ENCODE data around the gene TRMT61B. TPM values are rescaled to one million over a fixed set of nuclear protein-coding genes. Genes with fewer than 3 reads are reported as not detected.

Gene TRMT61B
- total RNA-seq, 2 donors from 2014 or later = 16.2 to 17.7 TPM

GRCh38 chr2:28896906-28897305 is 26.8 kb upstream of the TRMT61B start:
- DNase-seq (no peak), ATAC-seq (no peak)
- peak overlapping the region; percentile 72 for H3K27ac Mint-ChIP-seq
- no peaks in the 10 kb centered on the region for H3K36me3 Mint-ChIP-seq (ENCODE audit: low read depth)
- H3K27me3 Mint-ChIP-seq = no peaks in the 10 kb centered on the region
- peaks cover 40% of the 10 kb centered on the region for H3K4me1 Mint-ChIP-seq
- H3K9me3 ChIP-seq (ENCODE audit: control insufficient read depth, low read length, poor library complexity, severe bottlenecking) = no peaks in the 10 kb centered on the region
- H3K4me3 Mint-ChIP-seq = peak overlapping the region; percentile 45

- H3K4me1 Mint-ChIP-seq = peaks cover 31% of the 10 kb centered on the region
- no peak for ATAC-seq
Measured at GRCh38 chr2:28895189-28895893, 25.2 kb upstream of the TRMT61B start.

GRCh38 chr2:28894470-28895188 is 24.5 kb upstream of the TRMT61B start, which contains the start of gene WDR43:
WDR43 (plus strand) TSS chr2:28894667; CDS start chr2:28894699, 32 bp downstream.
- DNase-seq (peak; percentile 97 to 99 (median 98)), ATAC-seq (peak; percentile 98)
- Mint-ChIP-seq H3K27me3 (no peaks in the 10 kb centered on the region), H3K36me3 (ENCODE audit: low read depth) (no peaks in the 10 kb centered on the region), H3K4me3 (peak within 1 kb of the TSS; percentile 98), H3K4me1 (peaks cover 28% of the 10 kb centered on the region), H3K27ac (peak within 1 kb of the TSS; percentile 96)
- H3K9me3 ChIP-seq (ENCODE audit: control insufficient read depth, low read length, poor library complexity, severe bottlenecking) = no peaks in the 10 kb centered on the region

More at GRCh38 chr2:28895189-28895893, 25.2 kb upstream of the TRMT61B start:
- peak in 2 of 3 donors; percentile 9 to 26 for DNase-seq
- no peaks in the 10 kb centered on the region for H3K9me3 ChIP-seq (ENCODE audit: control insufficient read depth, low read length, poor library complexity, severe bottlenecking)
- Mint-ChIP-seq H3K27me3 (no peaks in the 10 kb centered on the region), H3K4me3 (peak overlapping the region; percentile 98), H3K36me3 (ENCODE audit: low read depth) (no peaks in the 10 kb centered on the region), H3K27ac (peak overlapping the region; percentile 96)

- Mint-ChIP-seq H3K4me1 (peaks cover 21% of the 10 kb centered on the region), H3K4me3 (no peak overlapping the region), H3K27me3 (no peaks in the 10 kb centered on the region), H3K27ac (no peak overlapping the region), H3K36me3 (ENCODE audit: low read depth) (peaks cover 3% of the 10 kb centered on the region)
- DNase-seq (no peak), ATAC-seq (no peak)
- no peaks in the 10 kb centered on the region for H3K9me3 ChIP-seq (ENCODE audit: control insufficient read depth, low read length, poor library complexity, severe bottlenecking)
Measured at GRCh38 chr2:28893488-28893887, 23.4 kb upstream of the TRMT61B start.

- DNase-seq (no peak), ATAC-seq (no peak)
- no peak overlapping the region for H3K4me3 Mint-ChIP-seq
- H3K27ac Mint-ChIP-seq = no peak overlapping the region
- H3K36me3 Mint-ChIP-seq (ENCODE audit: low read depth) = peaks cover 2% of the 10 kb centered on the region
- H3K9me3 ChIP-seq (ENCODE audit: control insufficient read depth, low read length, poor library complexity, severe bottlenecking) = no peaks in the 10 kb centered on the region
- H3K27me3 Mint-ChIP-seq = peaks cover 45% of the 10 kb centered on the region
- peaks cover 4% of the 10 kb centered on the region for H3K4me1 Mint-ChIP-seq
Measured at GRCh38 chr2:28880193-28880592, 10.1 kb upstream of the TRMT61B start.

GRCh38 chr2:28871620-28872019 is 1.5 kb upstream of the TRMT61B start:
- Mint-ChIP-seq H3K27ac (no peak overlapping the region), H3K36me3 (ENCODE audit: low read depth) (no peaks in the 10 kb centered on the region)

GRCh38 chr2:28869494-28870145 is 489 bp downstream of the TRMT61B start:
- Mint-ChIP-seq H3K4me3 (peak overlapping the region; percentile 95), H3K4me1 (peaks cover 21% of the 10 kb centered on the region), H3K27ac (peak overlapping the region; percentile 98), H3K27me3 (no peaks in the 10 kb centered on the region), H3K36me3 (ENCODE audit: low read depth) (peaks cover 3% of the 10 kb centered on the region)
- DNase-seq = peak in 1 of 3 donors; percentile 6
- H3K9me3 ChIP-seq (ENCODE audit: control insufficient read depth, low read length, poor library complexity, severe bottlenecking) = no peaks in the 10 kb centered on the region
- peak; percentile 11 for ATAC-seq

More at GRCh38 chr2:28871620-28872019, 1.5 kb upstream of the TRMT61B start:
- Mint-ChIP-seq H3K4me3 (no peak overlapping the region), H3K27me3 (peaks cover 14% of the 10 kb centered on the region), H3K4me1 (peaks cover 14% of the 10 kb centered on the region)
- H3K9me3 ChIP-seq (ENCODE audit: control insufficient read depth, low read length, poor library complexity, severe bottlenecking) = no peaks in the 10 kb centered on the region
- DNase-seq (no peak), ATAC-seq (no peak)

- H3K27me3 Mint-ChIP-seq = no peaks in the 10 kb centered on the region
- DNase-seq (no peak), ATAC-seq (no peak)
- peak overlapping the region; percentile 57 for H3K27ac Mint-ChIP-seq
- peaks cover 5% of the 10 kb centered on the region for H3K36me3 Mint-ChIP-seq (ENCODE audit: low read depth)
- H3K4me1 Mint-ChIP-seq = peaks cover 28% of the 10 kb centered on the region
- peak overlapping the region; percentile 70 for H3K4me3 Mint-ChIP-seq
- no peaks in the 10 kb centered on the region for H3K9me3 ChIP-seq (ENCODE audit: control insufficient read depth, low read length, poor library complexity, severe bottlenecking)
Measured at GRCh38 chr2:28868611-28869010, 1.5 kb downstream of the TRMT61B start.

GRCh38 chr2:28855977-28856376 is 14.1 kb downstream of the TRMT61B start:
- ATAC-seq = no peak
- Mint-ChIP-seq H3K4me1 (peaks cover 12% of the 10 kb centered on the region), H3K27ac (no peak overlapping the region), H3K4me3 (no peak overlapping the region), H3K36me3 (ENCODE audit: low read depth) (peaks cover 11% of the 10 kb centered on the region), H3K27me3 (no peaks in the 10 kb centered on the region)
- DNase-seq = no peak
- no peaks in the 10 kb centered on the region for H3K9me3 ChIP-seq (ENCODE audit: control insufficient read depth, low read length, poor library complexity, severe bottlenecking)

- no peak for ATAC-seq
- no peak for DNase-seq
- H3K9me3 ChIP-seq (ENCODE audit: control insufficient read depth, low read length, poor library complexity, severe bottlenecking) = no peaks in the 10 kb centered on the region
- Mint-ChIP-seq H3K4me1 (peaks cover 7% of the 10 kb centered on the region), H3K4me3 (no peak overlapping the region), H3K27ac (no peak overlapping the region), H3K27me3 (no peaks in the 10 kb centered on the region), H3K36me3 (ENCODE audit: low read depth) (peaks cover 3% of the 10 kb centered on the region)
Measured at GRCh38 chr2:28855193-28855592, 14.9 kb downstream of the TRMT61B start.

GRCh38 chr2:28842042-28842441 is 28.1 kb downstream of the TRMT61B start:
- Mint-ChIP-seq H3K27ac (no peak overlapping the region), H3K36me3 (ENCODE audit: low read depth) (peaks cover under 1% of the 10 kb centered on the region), H3K4me3 (no peak overlapping the region), H3K27me3 (no peaks in the 10 kb centered on the region), H3K4me1 (no peaks in the 10 kb centered on the region)
- H3K9me3 ChIP-seq (ENCODE audit: control insufficient read depth, low read length, poor library complexity, severe bottlenecking) = no peaks in the 10 kb centered on the region
- ATAC-seq (no peak), DNase-seq (no peak)

GRCh38 chr2:28838971-28839370 is 31.1 kb downstream of the TRMT61B start:
- Mint-ChIP-seq H3K4me1 (no peaks in the 10 kb centered on the region), H3K27me3 (no peaks in the 10 kb centered on the region), H3K36me3 (ENCODE audit: low read depth) (no peaks in the 10 kb centered on the region), H3K27ac (no peak overlapping the region), H3K4me3 (no peak overlapping the region)
- no peaks in the 10 kb centered on the region for H3K9me3 ChIP-seq (ENCODE audit: control insufficient read depth, low read length, poor library complexity, severe bottlenecking)
- ATAC-seq (no peak), DNase-seq (no peak)

- no peak for DNase-seq
- ATAC-seq = no peak
- no peaks in the 10 kb centered on the region for H3K9me3 ChIP-seq (ENCODE audit: control insufficient read depth, low read length, poor library complexity, severe bottlenecking)
- no peaks in the 10 kb centered on the region for H3K4me1 Mint-ChIP-seq
- H3K27ac Mint-ChIP-seq = no peak overlapping the region
- no peaks in the 10 kb centered on the region for H3K36me3 Mint-ChIP-seq (ENCODE audit: low read depth)
- no peak overlapping the region for H3K4me3 Mint-ChIP-seq
- no peaks in the 10 kb centered on the region for H3K27me3 Mint-ChIP-seq
Measured at GRCh38 chr2:28835781-28836180, 34.3 kb downstream of the TRMT61B start.

All from T-helper 17 cell (primary cell).